GM18951 (cell line): Measurements from ENCODE around the gene COL13A1.

Experiments
- POLR2A ChIP-seq: IDR thresholded peaks from 4 replicates; pipeline ENCODE4 v1.6.1; 2011; ENCODE audit warnings: mild to moderate bottlenecking; ENCODE audit not compliant: insufficient read length, insufficient read depth; ENCODE audit errors: extremely low read depth
- in situ Hi-C: fragments of 300-500 bp; cut with MboI; formaldehyde crosslinking; loops from one replicate; pipeline ENCODE4 v1.12.0; 2022; ENCODE audit warnings: low sequenced_read_pairs, mixed read lengths, inconsistent platforms; ENCODE audit not compliant: unreplicated experiment

COL13A1 gene

GRCh38 chr10:69892816-69893215, 91.1 kb downstream of the COL13A1 start:
- TF ChIP-seq POLR2A: no peak
- in situ Hi-C loops: no loop called here

- no peak for TF ChIP-seq POLR2A
These were observed 91.7 kb downstream of the COL13A1 start for GRCh38 chr10:69893271-69893900.

GRCh38 chr10:69894156-69894555, 92.5 kb downstream of the COL13A1 start:
- no peak for TF ChIP-seq POLR2A
- in situ Hi-C loops: no loop called here

More at GRCh38 chr10:69893271-69893900, 91.7 kb downstream of the COL13A1 start:
- in situ Hi-C loops: no loop called here

- no peak for TF ChIP-seq POLR2A
- in situ Hi-C loops: no loop called here
These were observed 94.1 kb downstream of the COL13A1 start for GRCh38 chr10:69895759-69896158.

GRCh38 chr10:69896606-69897231, 95.0 kb downstream of the COL13A1 start:
- TF ChIP-seq POLR2A: no peak
- in situ Hi-C loops: no loop called here

GRCh38 chr10:69897432-69897831, 95.7 kb downstream of the COL13A1 start:
- TF ChIP-seq POLR2A: no peak
- in situ Hi-C loops: no loop called here

GRCh38 chr10:69897999-69898398, 96.3 kb downstream of the COL13A1 start:
- in situ Hi-C loops: no loop called here

GRCh38 chr10:69898524-69898923, 96.8 kb downstream of the COL13A1 start:
- no peak for TF ChIP-seq POLR2A
- in situ Hi-C loops: no loop called here

More at GRCh38 chr10:69897999-69898398, 96.3 kb downstream of the COL13A1 start:
- TF ChIP-seq POLR2A: no peak

- in situ Hi-C loops: no loop called here
- no peak for TF ChIP-seq POLR2A
These were observed 97.2 kb downstream of the COL13A1 start for GRCh38 chr10:69898941-69899340.

- in situ Hi-C loops: no loop called here
- no peak for TF ChIP-seq POLR2A
These were observed 98.3 kb downstream of the COL13A1 start for GRCh38 chr10:69899727-69900595.

GRCh38 chr10:69901022-69901421, 99.3 kb downstream of the COL13A1 start:
- in situ Hi-C loops: no loop called here
- no peak for TF ChIP-seq POLR2A

- no peak for TF ChIP-seq POLR2A
- in situ Hi-C loops: no loop called here
These were observed 100.2 kb downstream of the COL13A1 start for GRCh38 chr10:69901628-69902505.
